GM12878 (cell line): ENCODE data around the gene TRIM7.

Source experiments
- EGR1 ChIP-seq, 2 experiments: IDR thresholded peaks; 1 replicate in 1 of 2; 2 replicates in 1 of 2; pipeline ENCODE4 v1.6.1; 2011 to 2012; ENCODE audit warnings: low read depth in 2 of 2, low read length in 2 of 2, borderline replicate concordance in 1 of 2, mild to moderate bottlenecking in 1 of 2, moderate library complexity in 1 of 2
- NFIC ChIP-seq: IDR thresholded peaks from 2 replicates; pipeline ENCODE4 v1.6.1; 2012; ENCODE audit warnings: low read depth, mild to moderate bottlenecking, inconsistent platforms, low read length, moderate library complexity
- SPI1 ChIP-seq: IDR thresholded peaks from 2 replicates; pipeline ENCODE4 v1.6.1; 2011; ENCODE audit warnings: low read depth, mild to moderate bottlenecking, low read length, moderate library complexity, borderline replicate concordance; ENCODE audit not compliant: insufficient read depth

GRCh38 chr5:181211208-181211607 lies 6.2 kb upstream of the TRIM7 start:
- no peak for TF ChIP-seq SPI1
- TF ChIP-seq NFIC: no peak
- no peak for TF ChIP-seq EGR1 (IDR thresholded peaks at IDR 0.05; ENCODE audit: borderline replicate concordance in 1 of 2, low read depth in 2 of 2, low read length in 2 of 2)
